ENCODE measurements around the gene FOXP1. TPM values are rescaled to one million over a fixed set of nuclear protein-coding genes. Genes with fewer than 3 reads are reported as not detected.

Gene FOXP1
- total and polyA plus RNA-seq, 9 of the 15 experiments (the other 6 are each of a cell fraction or from before 2014, with no cell fraction given): 7.7 to 34.5 (median 13.7) TPM

GRCh38 chr3:71443332-71443731, 140.2 kb downstream of the FOXP1 start (continued):
- TF ChIP-seq, protein P1, sequence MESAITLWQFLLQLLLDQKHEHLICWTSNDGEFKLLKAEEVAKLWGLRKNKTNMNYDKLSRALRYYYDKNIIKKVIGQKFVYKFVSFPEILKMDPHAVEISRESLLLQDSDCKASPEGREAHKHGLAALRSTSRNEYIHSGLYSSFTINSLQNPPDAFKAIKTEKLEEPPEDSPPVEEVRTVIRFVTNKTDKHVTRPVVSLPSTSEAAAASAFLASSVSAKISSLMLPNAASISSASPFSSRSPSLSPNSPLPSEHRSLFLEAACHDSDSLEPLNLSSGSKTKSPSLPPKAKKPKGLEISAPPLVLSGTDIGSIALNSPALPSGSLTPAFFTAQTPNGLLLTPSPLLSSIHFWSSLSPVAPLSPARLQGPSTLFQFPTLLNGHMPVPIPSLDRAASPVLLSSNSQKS (CRISPR knock-in tag; IDR thresholded peaks at IDR 0.05): no peak
- no peak for TF ChIP-seq MCM2 (IDR thresholded peaks at IDR 0.05; ENCODE audit: low read depth)
- TF ChIP-seq KDM2B (CRISPR knock-in tag; IDR thresholded peaks at IDR 0.05): no peak
- TF ChIP-seq, protein P2, sequence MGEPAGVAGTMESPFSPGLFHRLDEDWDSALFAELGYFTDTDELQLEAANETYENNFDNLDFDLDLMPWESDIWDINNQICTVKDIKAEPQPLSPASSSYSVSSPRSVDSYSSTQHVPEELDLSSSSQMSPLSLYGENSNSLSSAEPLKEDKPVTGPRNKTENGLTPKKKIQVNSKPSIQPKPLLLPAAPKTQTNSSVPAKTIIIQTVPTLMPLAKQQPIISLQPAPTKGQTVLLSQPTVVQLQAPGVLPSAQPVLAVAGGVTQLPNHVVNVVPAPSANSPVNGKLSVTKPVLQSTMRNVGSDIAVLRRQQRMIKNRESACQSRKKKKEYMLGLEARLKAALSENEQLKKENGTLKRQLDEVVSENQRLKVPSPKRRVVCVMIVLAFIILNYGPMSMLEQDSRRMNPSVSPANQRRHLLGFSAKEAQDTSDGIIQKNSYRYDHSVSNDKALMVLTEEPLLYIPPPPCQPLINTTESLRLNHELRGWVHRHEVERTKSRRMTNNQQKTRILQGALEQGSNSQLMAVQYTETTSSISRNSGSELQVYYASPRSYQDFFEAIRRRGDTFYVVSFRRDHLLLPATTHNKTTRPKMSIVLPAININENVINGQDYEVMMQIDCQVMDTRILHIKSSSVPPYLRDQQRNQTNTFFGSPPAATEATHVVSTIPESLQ (CRISPR knock-in tag; IDR thresholded peaks at IDR 0.05): no peak
- no peak for TF ChIP-seq ZNF76 (CRISPR knock-in tag; IDR thresholded peaks at IDR 0.05; ENCODE audit: borderline replicate concordance)

GRCh38 chr3:71442652-71443042, 140.9 kb downstream of the FOXP1 start:
- Histone ChIP-seq H3K27me3 (ENCODE audit: control insufficient read depth in 2 of 2, insufficient read depth in 2 of 2, low read length in 2 of 2) (no peaks in the 10 kb centered on the region), H3K27ac (ENCODE audit: extremely low read depth, low read depth, low read length) (no peak overlapping the region), H3K9ac (ENCODE audit: insufficient read depth in 1 of 2, low read depth in 2 of 2, low read length in 2 of 2) (no peak overlapping the region), H3K4me1 (replicated peaks in 1 of 2; ENCODE audit: control insufficient read depth in 2 of 2, insufficient read depth in 2 of 2, low read length in 2 of 2) (peaks cover 0 to 8% of the 10 kb centered on the region in 2 experiments; a peak in 4 of 5 replicates), H3K79me2 (ENCODE audit: control insufficient read depth, insufficient read depth, low read length) (no peaks in the 10 kb centered on the region), H3K4me3 (no peak overlapping the region), H4K20me1 (replicated peaks; ENCODE audit: control insufficient read depth, insufficient read depth, low read length) (no peaks in the 10 kb centered on the region), H3K36me3 (ENCODE audit: control insufficient read depth, insufficient read depth, low read length) (no peaks in the 10 kb centered on the region), H3K4me2 (ENCODE audit: insufficient read depth, low read length) (no peak overlapping the region), H3K9me3 (replicated peaks; ENCODE audit: control insufficient read depth, insufficient read depth, low read depth, low read length) (no peaks in the 10 kb centered on the region), H2AFZ (ENCODE audit: low read depth, low read length) (no peak overlapping the region), H3K9me1 (ENCODE audit: control insufficient read depth, insufficient read depth, low read length) (no peaks in the 10 kb centered on the region)
- in situ Hi-C loops (cut with MboI): no loop called here
- DNase-seq (ENCODE audit: extremely low read depth in 1 of 4, low spot score in 3 of 4) (no peak), FAIRE-seq (no peak), ATAC-seq (no peak)
- CTCF ChIA-PET (ENCODE audit: low intra/inter-chr PET ratio): no interaction called here
- TF ChIP-seq BDP1 (IDR thresholded peaks at IDR 0.05; ENCODE audit: insufficient read depth, insufficient read length): no peak
- TF ChIP-seq CAMTA2 (CRISPR knock-in tag; conservative IDR thresholded peaks at IDR 0.05): no peak
- no peak for TF ChIP-seq SIN3B (IDR thresholded peaks at IDR 0.05; ENCODE audit: low read depth)
- no peak for TF ChIP-seq RBM22 (IDR thresholded peaks at IDR 0.05; ENCODE audit: low read depth, low read length, poor library complexity, severe bottlenecking)
- TF ChIP-seq STAT5A (IDR thresholded peaks at IDR 0.05; ENCODE audit: borderline replicate concordance, low read length): no peak
- TF ChIP-seq ELF4 (CRISPR knock-in tag; IDR thresholded peaks at IDR 0.05): no peak
- no peak for TF ChIP-seq ZNF23 (CRISPR knock-in tag; IDR thresholded peaks at IDR 0.05)
- no peak for TF ChIP-seq LARP7 (IDR thresholded peaks at IDR 0.05)
- TF ChIP-seq ZNF766 (CRISPR knock-in tag; conservative IDR thresholded peaks at IDR 0.05): no peak
- TF ChIP-seq RHOXF2B (CRISPR knock-in tag; conservative IDR thresholded peaks at IDR 0.05): no peak
- TF ChIP-seq CTBP1 (IDR thresholded peaks at IDR 0.05; ENCODE audit: borderline replicate concordance): no peak
- 84% methylated on average over 5 of the region's 5 CpGs for WGBS (ENCODE audit: insufficient coverage, low coverage, missing lambda C conversion rate)
- BruUV-seq (replicated peaks): no TSS peak
- POLR2A ChIA-PET: no interaction called here
- intact Hi-C loops (cut with micrococcal nuclease): no loop called here
